Effector memory CD4-positive, alpha-beta T cell (primary cell): ENCODE results near the gene AMIGO2.
"Not testable (repeated sequence)": the region's sequence is repeated elsewhere in the genome, so short reads cannot be mapped to it uniquely, and the experiment has no call there.

Experiments used
- DNase-seq, 3 donors: peaks; one replicate each; pipeline ENCODE4 v3.0.0-alpha.2; 2020
- H3K27ac ChIP-seq: 2 replicates; pipeline ENCODE4 v1.7.0; 2013; ENCODE audit warnings: mild to moderate bottlenecking, low read length, moderate library complexity; ENCODE audit not compliant: insufficient read depth, poor library complexity, severe bottlenecking
- H3K27me3 ChIP-seq: replicated peaks from 2 replicates; pipeline ENCODE4 v1.7.0; 2013; ENCODE audit warnings: mild to moderate bottlenecking, low read length; ENCODE audit not compliant: insufficient read depth, control insufficient read depth, poor library complexity, severe bottlenecking
- H3K36me3 ChIP-seq: 2 replicates; pipeline ENCODE4 v1.7.0; 2013; ENCODE audit warnings: mild to moderate bottlenecking, low read length, moderate library complexity; ENCODE audit not compliant: control insufficient read depth, insufficient read depth
- H3K4me1 ChIP-seq: 2 replicates; pipeline ENCODE4 v1.7.0; 2013; ENCODE audit warnings: low read length, mild to moderate bottlenecking; ENCODE audit not compliant: control insufficient read depth, insufficient read depth, poor library complexity, severe bottlenecking
- H3K4me3 ChIP-seq: 2 replicates; pipeline ENCODE4 v1.7.0; 2013; ENCODE audit warnings: low read length, low read depth, mild to moderate bottlenecking; ENCODE audit not compliant: insufficient read depth, poor library complexity, severe bottlenecking
- H3K9me3 ChIP-seq: 2 replicates; pipeline ENCODE4 v1.7.0; 2013; ENCODE audit warnings: mild to moderate bottlenecking, low read length, moderate library complexity; ENCODE audit not compliant: control insufficient read depth

AMIGO2 gene

DNA sequence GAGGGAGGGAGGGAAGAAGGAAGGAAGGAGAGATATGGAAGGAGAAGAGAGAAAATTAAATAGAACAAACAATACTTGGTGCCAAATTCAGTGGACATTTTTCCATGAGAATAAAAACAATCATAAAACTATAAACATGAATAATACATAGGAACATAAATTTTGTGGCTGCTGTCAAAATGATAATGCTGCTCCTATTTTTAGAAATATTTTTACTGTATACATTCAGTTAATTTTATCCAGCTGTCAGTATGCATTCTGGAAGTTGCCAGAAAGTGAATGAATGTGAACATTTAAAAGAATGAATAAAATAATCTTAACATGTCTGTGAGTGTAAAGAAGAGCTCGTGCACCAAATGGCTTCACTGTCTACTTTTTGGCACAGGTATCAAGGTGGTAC is 14.2 kb downstream of the AMIGO2 start:
- Histone ChIP-seq H3K4me3 (no peak overlapping the region), H3K4me1 (no peaks in the 10 kb centered on the region), H3K9me3 (no peaks in the 10 kb centered on the region), H3K27ac (no peak overlapping the region), H3K27me3 (no peaks in the 10 kb centered on the region), H3K36me3 (no peaks in the 10 kb centered on the region)
- DNase-seq, result no peak

GRCh38 chr12:47058640-47059039 is 21.1 kb downstream of the AMIGO2 start:
- not testable (repeated sequence) for H3K4me3 ChIP-seq, H3K27ac ChIP-seq, H3K4me1 ChIP-seq, DNase-seq, H3K27me3 ChIP-seq, H3K36me3 ChIP-seq, H3K9me3 ChIP-seq

GRCh38 chr12:47056944-47057343 is 22.8 kb downstream of the AMIGO2 start:
- not testable (repeated sequence) for H3K9me3 ChIP-seq, H3K4me1 ChIP-seq, H3K27me3 ChIP-seq, H3K27ac ChIP-seq, H3K4me3 ChIP-seq, DNase-seq, H3K36me3 ChIP-seq

GRCh38 chr12:47055856-47056255 is 23.9 kb downstream of the AMIGO2 start:
- not testable (repeated sequence) for H3K27ac ChIP-seq, H3K36me3 ChIP-seq, H3K9me3 ChIP-seq, H3K27me3 ChIP-seq, H3K4me1 ChIP-seq, H3K4me3 ChIP-seq, DNase-seq

GRCh38 chr12:47054659-47055058 is 25.1 kb downstream of the AMIGO2 start:
- no peak overlapping the region for H3K4me3 ChIP-seq
- H3K9me3 ChIP-seq, result no peaks in the 10 kb centered on the region
- no peak for DNase-seq
- no peaks in the 10 kb centered on the region for H3K36me3 ChIP-seq
- H3K27ac ChIP-seq, result no peak overlapping the region
- H3K27me3 ChIP-seq, result no peaks in the 10 kb centered on the region
- no peaks in the 10 kb centered on the region for H3K4me1 ChIP-seq

DNA sequence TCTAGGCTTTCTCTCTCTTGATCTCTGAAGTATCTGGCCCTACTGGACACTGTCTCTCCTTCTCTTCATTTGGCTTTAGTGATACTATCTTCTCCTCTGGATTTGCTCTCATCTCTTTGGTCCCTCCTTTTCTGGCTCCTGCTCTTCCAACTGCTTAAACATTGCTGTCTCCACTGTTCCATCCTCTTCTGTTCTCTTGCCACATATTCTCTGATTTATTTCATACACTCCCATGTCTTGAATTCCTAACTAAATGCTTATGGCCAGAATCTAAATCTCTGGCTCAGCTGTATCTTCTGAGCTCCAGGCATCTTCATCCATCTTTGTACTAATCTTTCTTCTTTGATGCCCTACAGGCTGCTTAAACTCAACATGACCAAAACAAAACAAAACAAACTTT is 25.8 kb downstream of the AMIGO2 start:
- no peaks in the 10 kb centered on the region for H3K9me3 ChIP-seq

GRCh38 chr12:47052274-47052673 is 27.5 kb downstream of the AMIGO2 start:
- DNase-seq, result no peak

More for the DNA sequence above, 25.8 kb downstream of the AMIGO2 start:
- H3K4me3 ChIP-seq, result no peak overlapping the region
- no peak overlapping the region for H3K27ac ChIP-seq
- no peaks in the 10 kb centered on the region for H3K4me1 ChIP-seq
- no peak for DNase-seq
- no peaks in the 10 kb centered on the region for H3K27me3 ChIP-seq
- H3K36me3 ChIP-seq, result no peaks in the 10 kb centered on the region

DNA sequence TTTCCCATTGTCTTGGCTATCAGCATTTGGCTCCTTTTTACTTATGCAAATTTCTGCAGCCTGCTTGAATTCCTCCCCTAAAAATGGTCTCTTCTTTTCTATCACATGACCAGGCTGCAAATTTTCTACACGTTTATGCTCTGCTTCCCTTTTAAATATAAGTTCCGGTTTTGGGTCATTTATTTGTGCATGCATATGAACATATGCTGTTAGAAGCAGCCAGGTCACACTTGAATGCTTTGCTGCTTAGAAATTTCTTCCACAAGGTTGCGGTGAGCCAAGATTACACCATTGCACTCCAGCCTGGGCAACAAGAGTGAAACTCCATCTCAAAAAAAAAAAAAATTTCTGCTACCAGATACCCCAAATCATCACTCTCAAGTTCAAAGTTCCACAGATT is 28.5 kb downstream of the AMIGO2 start:
- not testable (repeated sequence) for H3K9me3 ChIP-seq, H3K4me1 ChIP-seq, DNase-seq, H3K4me3 ChIP-seq, H3K27me3 ChIP-seq, H3K36me3 ChIP-seq, H3K27ac ChIP-seq

More at GRCh38 chr12:47052274-47052673, 27.5 kb downstream of the AMIGO2 start:
- H3K27ac ChIP-seq, result no peak overlapping the region
- H3K4me3 ChIP-seq, result no peak overlapping the region
- no peaks in the 10 kb centered on the region for H3K9me3 ChIP-seq
- H3K36me3 ChIP-seq, result no peaks in the 10 kb centered on the region
- no peaks in the 10 kb centered on the region for H3K4me1 ChIP-seq
- no peaks in the 10 kb centered on the region for H3K27me3 ChIP-seq

- Histone ChIP-seq H3K4me1 (no peaks in the 10 kb centered on the region), H3K4me3 (no peak overlapping the region), H3K27ac (no peak overlapping the region), H3K27me3 (no peaks in the 10 kb centered on the region), H3K36me3 (no peaks in the 10 kb centered on the region), H3K9me3 (no peaks in the 10 kb centered on the region)
- no peak for DNase-seq
Observed at GRCh38 chr12:47048541-47048940, 31.2 kb downstream of the AMIGO2 start.

GRCh38 chr12:47041327-47041726 is 38.4 kb downstream of the AMIGO2 start:
- Histone ChIP-seq H3K4me3 (no peak overlapping the region), H3K4me1 (no peaks in the 10 kb centered on the region), H3K36me3 (no peaks in the 10 kb centered on the region), H3K27me3 (no peaks in the 10 kb centered on the region), H3K9me3 (no peaks in the 10 kb centered on the region), H3K27ac (no peak overlapping the region)
- no peak for DNase-seq

DNA sequence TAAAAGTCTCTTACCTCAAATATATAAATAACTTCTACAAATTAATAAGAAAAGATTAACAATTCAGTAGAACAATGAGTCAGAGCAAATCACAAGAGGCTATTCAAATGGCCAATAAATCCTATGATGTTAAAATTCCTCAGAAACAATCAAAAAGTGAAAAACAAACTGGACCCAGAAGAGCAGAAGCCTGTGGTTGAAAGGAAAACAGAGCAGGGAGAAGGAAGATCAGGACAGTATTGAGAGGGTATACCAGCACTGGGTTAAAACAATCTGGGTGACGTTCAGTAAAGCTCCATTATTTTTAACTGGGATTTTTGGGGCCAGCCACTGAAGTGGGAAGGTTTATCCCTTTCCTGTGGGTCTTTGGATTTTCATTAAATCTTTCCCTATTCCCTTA is 40.0 kb downstream of the AMIGO2 start:
- Histone ChIP-seq H3K4me3 (no peak overlapping the region), H3K27me3 (no peaks in the 10 kb centered on the region), H3K27ac (no peak overlapping the region), H3K36me3 (no peaks in the 10 kb centered on the region), H3K4me1 (no peaks in the 10 kb centered on the region), H3K9me3 (no peaks in the 10 kb centered on the region)
- DNase-seq, result no peak
